ENCODE results near the gene ALDH3A1. TPM values are rescaled to one million over a fixed set of nuclear protein-coding genes. Genes with fewer than 3 reads are reported as not detected.

ALDH3A1 gene
- total RNA-seq, 1 donor from 2014 or later, result 0.84 TPM

DNA sequence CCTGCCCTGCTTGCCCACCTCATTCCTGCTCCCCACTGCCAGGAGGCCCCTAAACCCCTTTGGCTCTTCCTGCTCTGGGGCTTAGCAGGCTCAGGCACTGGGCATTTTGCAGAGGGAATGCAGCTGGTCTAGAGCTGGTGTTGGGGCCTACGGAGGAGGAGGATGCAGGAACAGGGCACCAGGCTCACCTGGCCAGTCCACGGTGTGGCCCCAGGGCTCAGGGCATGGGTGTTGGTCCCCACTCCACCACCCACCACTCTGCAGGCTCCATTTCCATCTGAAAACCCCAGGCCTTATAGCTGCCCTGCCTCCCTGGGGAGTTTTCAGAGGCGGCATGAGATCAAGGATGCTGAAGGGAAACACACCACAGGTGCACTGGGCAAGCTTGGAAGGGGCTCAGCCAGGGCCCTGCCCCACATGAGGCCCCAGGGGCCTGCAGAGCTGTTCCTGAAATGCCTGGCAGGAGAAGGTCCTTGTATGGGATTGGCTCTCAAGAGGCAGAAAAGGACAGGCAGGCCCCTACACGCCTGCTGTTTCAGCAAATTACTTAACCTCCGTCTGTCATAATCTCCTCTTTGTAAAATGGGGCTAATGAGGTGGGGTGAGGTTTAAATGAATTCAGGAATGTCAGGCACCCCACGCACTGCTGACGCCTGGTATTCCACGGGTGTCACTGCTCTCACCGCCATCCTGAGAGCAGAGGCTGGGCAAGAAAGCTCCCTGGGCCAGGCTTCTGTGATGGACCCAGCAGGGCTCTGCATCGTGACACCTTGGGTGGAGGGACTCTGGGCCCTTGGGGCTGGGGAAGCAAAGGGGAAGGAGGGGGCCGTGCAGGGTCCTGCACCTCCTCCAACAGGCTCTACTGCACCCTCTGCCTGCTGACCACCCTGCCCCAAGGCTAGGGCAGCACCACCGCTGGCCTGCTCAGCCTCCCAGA is 41.0 kb downstream of the ALDH3A1 start:
- DNase-seq (ENCODE audit: low read depth), result no peak
- Histone ChIP-seq H3K27me3 (ENCODE audit: control insufficient read depth, insufficient read depth, low read length) (peaks cover 4% of the 10 kb centered on the region), H3K4me3 (ENCODE audit: low read depth, low read length) (no peak overlapping the region), H3K36me3 (ENCODE audit: control insufficient read depth, insufficient read depth, low read length) (no peaks in the 10 kb centered on the region)
- TF ChIP-seq, protein P1, sequence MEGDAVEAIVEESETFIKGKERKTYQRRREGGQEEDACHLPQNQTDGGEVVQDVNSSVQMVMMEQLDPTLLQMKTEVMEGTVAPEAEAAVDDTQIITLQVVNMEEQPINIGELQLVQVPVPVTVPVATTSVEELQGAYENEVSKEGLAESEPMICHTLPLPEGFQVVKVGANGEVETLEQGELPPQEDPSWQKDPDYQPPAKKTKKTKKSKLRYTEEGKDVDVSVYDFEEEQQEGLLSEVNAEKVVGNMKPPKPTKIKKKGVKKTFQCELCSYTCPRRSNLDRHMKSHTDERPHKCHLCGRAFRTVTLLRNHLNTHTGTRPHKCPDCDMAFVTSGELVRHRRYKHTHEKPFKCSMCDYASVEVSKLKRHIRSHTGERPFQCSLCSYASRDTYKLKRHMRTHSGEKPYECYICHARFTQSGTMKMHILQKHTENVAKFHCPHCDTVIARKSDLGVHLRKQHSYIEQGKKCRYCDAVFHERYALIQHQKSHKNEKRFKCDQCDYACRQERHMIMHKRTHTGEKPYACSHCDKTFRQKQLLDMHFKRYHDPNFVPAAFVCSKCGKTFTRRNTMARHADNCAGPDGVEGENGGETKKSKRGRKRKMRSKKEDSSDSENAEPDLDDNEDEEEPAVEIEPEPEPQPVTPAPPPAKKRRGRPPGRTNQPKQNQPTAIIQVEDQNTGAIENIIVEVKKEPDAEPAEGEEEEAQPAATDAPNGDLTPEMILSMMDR (IDR thresholded peaks at IDR 0.05; ENCODE audit: insufficient read depth, low read length, poor library complexity, severe bottlenecking), result no peak

DNA sequence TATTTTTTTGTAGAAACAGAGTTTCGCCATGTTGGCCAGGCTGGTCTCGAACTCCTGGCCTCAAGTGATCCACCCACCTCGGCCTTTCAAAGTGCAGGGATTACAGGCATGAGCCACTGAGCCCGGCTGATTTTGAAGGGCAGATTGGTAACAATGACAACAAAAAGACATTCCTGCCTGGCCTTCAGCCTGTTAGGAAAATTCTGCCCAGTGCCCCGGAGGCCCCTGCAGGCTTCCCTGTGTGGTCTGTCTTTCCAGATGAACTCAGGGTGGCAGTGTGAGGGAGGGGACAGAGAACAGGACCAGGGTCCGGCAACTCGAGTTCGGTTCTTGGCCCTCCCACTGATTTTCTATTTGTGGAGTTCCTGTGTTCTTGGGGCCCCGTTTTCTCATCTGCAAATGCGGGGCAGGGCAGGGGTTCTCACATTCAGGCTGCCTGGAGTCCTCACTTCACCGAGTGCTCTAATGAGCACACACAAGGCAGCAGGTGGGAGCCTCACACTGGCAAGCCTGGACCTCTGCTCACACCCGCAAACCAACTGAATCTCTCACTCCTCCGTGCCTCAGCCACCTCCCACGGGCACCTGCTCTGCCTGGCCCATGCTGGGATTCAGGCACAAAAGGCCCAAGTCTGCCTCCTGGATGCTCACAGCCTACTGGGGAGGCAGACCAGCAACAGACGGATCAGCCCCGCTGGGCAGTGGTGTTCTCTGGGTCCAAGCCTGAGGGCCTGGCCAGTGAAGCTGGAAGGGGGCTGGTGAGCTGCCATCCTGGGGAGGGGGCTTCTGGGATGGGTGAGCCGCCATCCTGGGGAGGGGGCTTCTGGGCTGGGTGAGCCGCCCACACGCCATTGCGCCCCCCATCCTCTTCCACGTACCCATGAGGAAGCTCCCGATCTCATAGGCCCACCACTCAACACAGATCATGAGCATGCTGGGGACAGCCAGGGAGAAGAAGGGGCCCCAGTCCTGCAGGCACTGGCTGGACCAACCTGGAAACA is 42.0 kb downstream of the ALDH3A1 start:
- peaks cover 4% of the 10 kb centered on the region for H3K27me3 ChIP-seq (ENCODE audit: control insufficient read depth, insufficient read depth, low read length)
- TF ChIP-seq, protein P1 (IDR thresholded peaks at IDR 0.05; ENCODE audit: insufficient read depth, low read length, poor library complexity, severe bottlenecking), result no peak
- no peaks in the 10 kb centered on the region for H3K36me3 ChIP-seq (ENCODE audit: control insufficient read depth, insufficient read depth, low read length)
- H3K4me3 ChIP-seq (ENCODE audit: low read depth, low read length), result no peak overlapping the region
- DNase-seq (ENCODE audit: low read depth), result no peak

DNA sequence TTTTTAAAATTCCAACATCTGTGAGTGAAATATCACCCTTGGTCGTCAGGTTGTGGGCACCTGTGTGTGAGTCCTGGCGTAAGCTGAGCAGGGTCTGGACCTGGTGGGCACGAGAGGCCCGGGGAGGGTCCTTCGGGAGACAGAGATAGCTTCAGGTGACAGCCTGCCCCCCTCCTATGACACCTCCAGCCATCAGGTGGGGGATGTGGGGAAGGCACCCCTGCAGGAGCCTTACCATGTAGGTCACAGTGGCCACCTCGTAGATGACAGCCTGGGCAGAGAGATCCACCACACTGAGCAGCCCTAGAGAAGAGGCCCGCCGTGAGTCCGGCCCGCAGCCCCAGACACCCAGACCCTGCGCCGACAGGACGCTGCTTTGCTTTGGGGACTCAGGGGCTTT is 42.9 kb downstream of the ALDH3A1 start:
- no peak for DNase-seq (ENCODE audit: low read depth)
- H3K27me3 ChIP-seq (ENCODE audit: control insufficient read depth, insufficient read depth, low read length), result peaks cover 4% of the 10 kb centered on the region
- H3K4me3 ChIP-seq (ENCODE audit: low read depth, low read length), result no peak overlapping the region
- no peaks in the 10 kb centered on the region for H3K36me3 ChIP-seq (ENCODE audit: control insufficient read depth, insufficient read depth, low read length)
- TF ChIP-seq, protein P1 (IDR thresholded peaks at IDR 0.05; ENCODE audit: insufficient read depth, low read length, poor library complexity, severe bottlenecking), result no peak

DNA sequence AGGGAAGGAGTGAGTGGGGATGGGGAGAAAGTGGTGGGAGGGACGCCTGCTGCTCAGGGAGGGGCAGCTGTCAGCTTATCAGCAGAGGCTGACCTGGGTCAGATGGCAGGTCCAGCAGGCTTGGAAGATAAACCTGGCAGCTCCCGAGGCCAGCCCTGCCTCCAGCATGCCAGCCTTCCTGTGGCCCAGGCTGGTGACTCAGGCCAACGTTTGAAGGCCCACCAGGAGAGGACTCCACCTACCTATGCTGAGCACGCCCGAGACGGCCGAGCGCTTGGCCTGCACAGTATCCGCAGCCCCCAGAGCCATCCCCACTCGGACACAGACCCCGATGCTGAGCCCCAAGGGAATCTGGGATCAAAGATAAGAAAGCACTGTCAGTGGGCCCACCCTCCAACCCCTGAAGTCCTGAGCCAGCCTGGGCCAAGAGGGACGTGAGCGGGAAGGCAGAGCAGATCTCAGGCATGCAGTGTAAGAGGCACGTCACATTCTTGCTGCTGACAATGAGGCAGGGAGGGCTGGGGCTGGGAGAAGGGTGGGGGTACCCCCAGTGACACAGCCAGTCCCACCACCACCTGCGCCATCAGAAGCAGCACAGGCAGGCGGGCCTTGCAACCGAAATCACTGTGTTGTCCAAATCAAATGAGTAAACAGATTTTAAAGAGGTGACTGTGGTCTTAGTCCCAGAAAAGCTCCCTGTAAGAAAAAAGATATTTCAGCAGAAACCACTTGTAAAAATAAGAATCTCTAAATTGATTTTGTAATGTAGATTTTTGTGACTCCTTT is 44.1 kb downstream of the ALDH3A1 start:
- DNase-seq (ENCODE audit: low read depth), result no peak
- no peak overlapping the region for H3K4me3 ChIP-seq (ENCODE audit: low read depth, low read length)
- TF ChIP-seq, protein P1 (IDR thresholded peaks at IDR 0.05; ENCODE audit: insufficient read depth, low read length, poor library complexity, severe bottlenecking), result no peak
- H3K36me3 ChIP-seq (ENCODE audit: control insufficient read depth, insufficient read depth, low read length), result no peaks in the 10 kb centered on the region
- H3K27me3 ChIP-seq (ENCODE audit: control insufficient read depth, insufficient read depth, low read length), result peaks cover 4% of the 10 kb centered on the region

DNA sequence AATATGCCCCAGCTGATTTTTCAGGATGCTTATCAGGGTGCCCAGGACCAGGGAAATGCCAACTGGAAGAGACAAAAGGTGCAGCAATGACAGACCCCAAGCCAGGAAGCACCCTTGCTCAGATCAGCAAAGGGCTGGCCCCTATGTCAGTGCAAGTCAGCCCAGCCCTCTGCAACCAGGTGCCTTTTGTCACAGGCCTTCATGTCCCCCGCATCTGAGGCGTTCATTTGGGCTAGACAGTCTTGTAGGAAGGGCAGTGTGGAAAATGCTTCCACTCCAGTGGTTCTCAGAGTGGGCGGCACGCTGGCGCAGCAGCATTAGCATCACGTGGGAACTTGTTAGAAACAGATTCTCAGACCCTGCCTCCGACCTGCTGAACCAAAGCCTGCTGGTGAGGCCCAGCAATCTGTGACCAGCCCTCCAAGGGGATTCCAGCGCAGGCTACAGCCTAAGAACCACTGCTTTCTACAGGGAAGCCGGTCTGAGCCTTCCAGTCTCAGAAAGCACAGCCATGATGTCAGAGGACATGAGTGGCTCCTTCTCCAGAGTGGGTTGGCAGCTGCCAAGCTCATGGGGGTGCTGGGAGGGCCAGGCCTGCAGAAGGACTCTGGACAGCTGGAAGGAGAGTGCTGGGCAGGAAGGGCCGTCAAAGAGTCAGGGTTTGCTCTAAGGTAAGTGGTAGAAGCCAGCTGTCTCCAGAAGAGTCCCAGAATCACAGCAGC is 44.8 kb downstream of the ALDH3A1 start:
- no peak for DNase-seq (ENCODE audit: low read depth)
- Histone ChIP-seq H3K4me3 (ENCODE audit: low read depth, low read length) (no peak overlapping the region), H3K27me3 (ENCODE audit: control insufficient read depth, insufficient read depth, low read length) (peaks cover 4% of the 10 kb centered on the region), H3K36me3 (ENCODE audit: control insufficient read depth, insufficient read depth, low read length) (no peaks in the 10 kb centered on the region)
- TF ChIP-seq, protein P1 (IDR thresholded peaks at IDR 0.05; ENCODE audit: insufficient read depth, low read length, poor library complexity, severe bottlenecking), result no peak
